HepG2 (cell line): ENCODE data around the gene KRTAP4-7. TPM values are rescaled to one million over a fixed set of nuclear protein-coding genes. Genes with fewer than 3 reads are reported as not detected.
A peak's percentile ranks its signal among the peaks of the same experiment; 100 is the strongest.
"Not testable (repeated sequence)": the region's sequence is repeated elsewhere in the genome, so short reads cannot be mapped to it uniquely, and the experiment has no call there.

Experiments
- HMG20A ChIP-seq: IDR thresholded peaks from 2 replicates; pipeline ENCODE4 v1.6.1; 2016; ENCODE audit warnings: borderline replicate concordance
- HMG20B ChIP-seq: conservative IDR thresholded peaks from 2 replicates; pipeline ENCODE4 v1.6.1; 2016; ENCODE audit warnings: missing genetic modification reagents, missing compliant biosample characterization
- HNF1A ChIP-seq, 2 experiments: sonication (generic) in 1 of 2; formaldehyde crosslinking in 1 of 2; IDR thresholded peaks; 2 replicates each; pipeline versions ENCODE4 v1.4.0 to v1.6.1; 2016 to 2020; ENCODE audit warnings: borderline replicate concordance in 1 of 2, low read depth in 1 of 2, mild to moderate bottlenecking in 1 of 2, missing genetic modification reagents in 1 of 2
- HNF4G ChIP-seq, 2 experiments: sonication (generic) in 1 of 2; formaldehyde crosslinking in 1 of 2; IDR thresholded peaks; 2 replicates each; pipeline versions ENCODE4 v1.4.0 to v1.6.1; 2011 to 2020; ENCODE audit warnings: borderline replicate concordance in 2 of 2, low read depth in 2 of 2, mild to moderate bottlenecking in 2 of 2, low read length in 1 of 2, missing genetic modification reagents in 1 of 2, moderate library complexity in 1 of 2
- KLF16 ChIP-seq, 2 experiments: sonication (generic) in 1 of 2; formaldehyde crosslinking in 1 of 2; IDR thresholded peaks; 2 replicates each; pipeline versions ENCODE4 v1.6.1 to v1.8.0; 2016 to 2023; ENCODE audit warnings: missing genetic modification reagents in 2 of 2, missing compliant biosample characterization in 1 of 2
- MIXL1 ChIP-seq: IDR thresholded peaks from 2 replicates; pipeline ENCODE4 v1.6.1; 2016
- TBL1XR1 ChIP-seq: fragments of 150-350 bp; IDR thresholded peaks from 2 replicates; pipeline ENCODE4 v1.6.1; 2014; ENCODE audit warnings: borderline replicate concordance, low read length; ENCODE audit not compliant: partially characterized antibody
- THAP11 ChIP-seq: IDR thresholded peaks from 2 replicates; pipeline ENCODE4 v1.6.1; 2016; ENCODE audit warnings: missing biosample characterization, missing genetic modification reagents
- ZNF362 ChIP-seq: sonication (generic); formaldehyde crosslinking; IDR thresholded peaks from 2 replicates; pipeline ENCODE4 v1.4.0; 2020; ENCODE audit warnings: missing genetic modification reagents, mild to moderate bottlenecking, borderline replicate concordance
- ZNF687 ChIP-seq: sonication (generic); formaldehyde crosslinking; IDR thresholded peaks from 2 replicates; pipeline ENCODE4 v1.5.1; 2020; ENCODE audit warnings: mild to moderate bottlenecking, missing genetic modification reagents, moderate library complexity
- polyA plus RNA-seq, 8 experiments: library from polyadenylated mRNA; depleted of rRNA in 3 of 8; stranded (reverse) in 7 of 8; unstranded in 1 of 8; fragments of >200 nt; fragmentation: Illumina TruSeq in 4 of 8; extraction: Trizol in 4 of 8; gene quantifications; 2 replicates each; pipeline versions ENCODE4 v1.2.1 to v1.2.3, GENCODE V29; 2011 to 2016; ENCODE audit warnings: low read depth in 4 of 8, missing spikeins in 1 of 8, mixed read lengths in 1 of 8; ENCODE audit not compliant: insufficient read depth in 1 of 8
- total RNA-seq, 5 experiments: library from RNA; depleted of rRNA; stranded (reverse); fragments of >200 nt; fragmentation: Illumina TruSeq; extraction: Trizol; gene quantifications; 2 replicates each; pipeline ENCODE4 v1.2.3, GENCODE V29; 2016; ENCODE audit warnings: low read depth in 1 of 5
- TF ChIP-seq, protein P1 (sequence below): sonication (generic); formaldehyde crosslinking; IDR thresholded peaks from 2 replicates; pipeline ENCODE4 v1.5.1; 2020; ENCODE audit warnings: mild to moderate bottlenecking, missing genetic modification reagents

KRTAP4-7 gene
- total and polyA plus RNA-seq, 2 of the 13 experiments (the other 11 are each of a cell fraction or from before 2014, with no cell fraction given), result not detected

DNA sequence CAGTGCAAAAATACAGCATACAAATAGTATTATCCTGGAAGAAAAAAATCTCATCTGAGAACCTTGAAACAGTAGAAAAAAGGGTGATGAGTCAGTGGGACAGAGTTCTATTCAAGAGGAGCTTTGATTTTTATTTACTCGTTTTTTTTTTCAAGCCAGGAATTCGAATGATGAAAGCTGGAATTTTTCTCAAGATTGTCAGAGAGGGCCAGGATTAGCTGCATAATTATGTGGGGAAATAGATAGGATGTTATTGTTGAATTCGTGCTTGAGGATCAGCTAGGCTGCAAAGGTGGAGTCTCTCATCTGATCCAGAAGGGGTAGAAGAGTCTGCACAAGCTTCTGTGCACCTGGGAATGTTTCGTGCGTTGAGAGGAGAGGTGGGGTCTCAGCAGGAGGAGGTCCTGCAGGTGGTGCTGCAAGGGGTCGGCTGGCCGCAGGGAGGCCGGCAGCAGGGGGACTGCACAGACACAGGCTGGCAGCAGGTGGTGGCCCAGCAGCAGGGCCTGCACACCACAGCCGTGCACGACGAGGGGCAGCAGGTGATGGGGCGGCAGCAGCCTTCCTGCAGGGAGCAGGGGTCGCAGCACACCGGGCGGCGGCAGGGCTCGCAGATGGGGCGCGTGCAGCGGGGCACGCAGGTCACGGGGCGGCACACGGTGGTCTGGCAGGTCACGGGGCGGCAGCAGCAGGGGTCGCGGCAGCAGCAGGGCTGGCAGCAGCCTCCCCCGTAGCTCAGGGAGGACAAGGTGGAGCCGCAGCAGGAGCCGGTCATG, 24.5 kb upstream of the KRTAP4-7 start (continued):
- TF ChIP-seq, protein P1, sequence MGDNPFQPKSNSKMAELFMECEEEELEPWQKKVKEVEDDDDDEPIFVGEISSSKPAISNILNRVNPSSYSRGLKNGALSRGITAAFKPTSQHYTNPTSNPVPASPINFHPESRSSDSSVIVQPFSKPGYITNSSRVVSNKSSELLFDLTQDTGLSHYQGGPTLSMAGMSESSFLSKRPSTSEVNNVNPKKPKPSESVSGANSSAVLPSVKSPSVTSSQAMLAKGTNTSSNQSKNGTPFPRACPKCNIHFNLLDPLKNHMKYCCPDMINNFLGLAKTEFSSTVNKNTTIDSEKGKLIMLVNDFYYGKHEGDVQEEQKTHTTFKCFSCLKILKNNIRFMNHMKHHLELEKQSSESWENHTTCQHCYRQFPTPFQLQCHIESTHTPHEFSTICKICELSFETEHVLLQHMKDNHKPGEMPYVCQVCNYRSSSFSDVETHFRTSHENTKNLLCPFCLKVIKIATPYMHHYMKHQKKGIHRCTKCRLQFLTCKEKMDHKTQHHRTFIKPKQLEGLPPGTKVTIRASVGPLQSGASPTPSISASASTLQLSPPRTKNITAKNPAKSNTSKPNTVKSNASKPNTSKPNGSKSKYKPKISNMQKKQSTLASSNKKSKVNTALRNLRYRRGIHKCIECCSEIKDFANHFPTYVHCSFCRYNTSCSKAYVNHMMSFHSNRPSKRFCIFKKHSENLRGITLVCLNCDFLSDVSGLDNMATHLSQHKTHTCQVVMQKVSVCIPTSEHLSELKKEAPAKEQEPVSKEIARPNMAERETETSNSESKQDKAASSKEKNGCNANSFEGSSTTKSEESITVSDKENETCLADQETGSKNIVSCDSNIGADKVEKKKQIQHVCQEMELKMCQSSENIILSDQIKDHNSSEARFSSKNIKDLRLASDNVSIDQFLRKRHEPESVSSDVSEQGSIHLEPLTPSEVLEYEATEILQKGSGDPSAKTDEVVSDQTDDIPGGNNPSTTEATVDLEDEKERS (CRISPR knock-in tag), result 0 out of 2 replicates have a peak, but pooled peaks have one; percentile 40
- TF ChIP-seq ZNF687 (CRISPR knock-in tag) (peak; percentile 79), HNF1A (CRISPR knock-in tag; IDR thresholded peaks at IDR 0.05; ENCODE audit: borderline replicate concordance) (peak; percentile 36; the same call in 1 of the 2 replicates), THAP11 (CRISPR knock-in tag) (0 out of 2 replicates have a peak, but pooled peaks have one; percentile 18), HNF4G (IDR thresholded peaks at IDR 0.05; ENCODE audit: borderline replicate concordance, low read depth, low read length) (peak; percentile 49), KLF16 (CRISPR knock-in tag; IDR thresholded peaks at IDR 0.05) (peak in 1 of 2 experiments; percentile 38; a peak in 1 of 4 replicates), MIXL1 (CRISPR knock-in tag) (peak; percentile 78), HMG20B (CRISPR knock-in tag) (peak; percentile 94), ZNF362 (CRISPR knock-in tag) (peak; percentile 97), TBL1XR1 (peak; percentile 55), HMG20A (CRISPR knock-in tag) (peak; percentile 97; the same call in 1 of the 2 replicates)
- not testable (repeated sequence) for TF ChIP-seq HNF1A (IDR thresholded peaks at IDR 0.05; ENCODE audit: low read depth); HNF4G (CRISPR knock-in tag; IDR thresholded peaks at IDR 0.05; ENCODE audit: borderline replicate concordance, low read depth)
